A549 (cell line): ENCODE measurements around the gene GPAM. TPM values are rescaled to one million over a fixed set of nuclear protein-coding genes. Genes with fewer than 3 reads are reported as not detected.

Source experiments
- ATAC-seq, 2 experiments: fragments of 200-7000 bp in 1 of 2; fragments of >200 bp in 1 of 2; cut with Nextera tagmentation in 1 of 2; cut with Tn5 transposase in 1 of 2; 3 replicates each; pipeline versions ENCODE4 v1.8.0 to v1.9.1; 2018 to 2020; ENCODE audit warnings: mild to moderate bottlenecking in 1 of 2, moderate library complexity in 1 of 2
- CTCF ChIA-PET: fragments of 300-600 bp; sonication (Branson Sonifier 250); formaldehyde crosslinking; extraction: SDS; loops from one replicate; lab custom pipeline; 2021; ENCODE audit warnings: antibody characterized with exemption, inconsistent platforms; lab: Yijun Ruan, JAX
- POLR2A ChIA-PET: fragments of 350-600 bp; formaldehyde crosslinking; extraction: SDS; loops from one replicate; lab custom pipeline; 2021; ENCODE audit warnings: antibody characterized with exemption, inconsistent platforms; lab: Yijun Ruan, JAX
- DNase-seq, 2 experiments: peaks; one replicate each; pipeline versions ENCODE4 v3.0.0 to v3.0.0-alpha.2; 2011 to 2016; ENCODE audit warnings: low read depth in 1 of 2, low spot score in 1 of 2
- FAIRE-seq: peaks from 2 replicates; lab custom pipeline; 2011; peaks lifted over from hg19 to GRCh38; lab: Jason Lieb, UNC
- H3K27ac ChIP-seq, 2 experiments: fragments of >200 bp; sonication (Bioruptor Twin); formaldehyde crosslinking; 3 replicates each; pipeline ENCODE4 v1.5.1; 2016 to 2017
- H3K4me1 ChIP-seq: fragments of >200 bp; sonication (Bioruptor Twin); formaldehyde crosslinking; 3 replicates; pipeline ENCODE4 v1.6.1; 2016
- H3K4me2 ChIP-seq: fragments of >200 bp; sonication (Bioruptor Twin); formaldehyde crosslinking; 3 replicates; pipeline ENCODE4 v1.6.1; 2016
- H3K4me3 ChIP-seq: fragments of >200 bp; sonication (Bioruptor Twin); formaldehyde crosslinking; 3 replicates; pipeline ENCODE4 v1.5.1; 2016
- H3K9me3 ChIP-seq: fragments of >200 bp; sonication (Bioruptor Twin); formaldehyde crosslinking; 3 replicates; pipeline ENCODE4 v1.6.1; 2016
- CBX2 ChIP-seq: fragments of 200-600 bp; sonication (generic); IDR thresholded peaks from 2 replicates; pipeline ENCODE4 v1.6.1; 2016; ENCODE audit warnings: low read depth, mild to moderate bottlenecking, borderline replicate concordance
- CBX8 ChIP-seq: fragments of 200-600 bp; sonication (generic); IDR thresholded peaks from 2 replicates; pipeline ENCODE4 v1.6.1; 2016
- EHMT2 ChIP-seq: fragments of 200-600 bp; sonication (generic); IDR thresholded peaks from 2 replicates; pipeline ENCODE4 v1.6.1; 2016; ENCODE audit warnings: antibody characterized with exemption, low read depth, mild to moderate bottlenecking, moderate library complexity
- ESRRA ChIP-seq: fragments of 150-350 bp; IDR thresholded peaks from 2 replicates; pipeline ENCODE4 v1.6.1; 2014; ENCODE audit warnings: mild to moderate bottlenecking, low read length, borderline replicate concordance
- FOXS1 ChIP-seq: fragments of 250-450 bp; sonication (Bioruptor Pico); IDR thresholded peaks from 2 replicates; pipeline ENCODE4 v1.5.0; 2020; ENCODE audit warnings: mild to moderate bottlenecking, moderate library complexity
- HES2 ChIP-seq: fragments of >200 bp; sonication (Bioruptor Twin); formaldehyde crosslinking; IDR thresholded peaks from 2 replicates; pipeline ENCODE4 v1.6.1; 2016
- HEYL ChIP-seq: fragments of 250-450 bp; sonication (Bioruptor Pico); IDR thresholded peaks from 2 replicates; pipeline ENCODE4 v1.8.0; 2021; ENCODE audit warnings: mild to moderate bottlenecking, moderate library complexity
- JUNB ChIP-seq: fragments of >200 bp; sonication (Bioruptor Twin); formaldehyde crosslinking; IDR thresholded peaks from 2 replicates; pipeline ENCODE4 v1.6.1; 2016
- MYC ChIP-seq: IDR thresholded peaks from 2 replicates; pipeline ENCODE4 v1.6.1; 2012; ENCODE audit warnings: mild to moderate bottlenecking, inconsistent platforms, low read length, improper control_type of control experiment, borderline replicate concordance
- NR3C1 ChIP-seq: fragments of >200 bp; sonication (Bioruptor Twin); formaldehyde crosslinking; IDR thresholded peaks from 3 replicates; pipeline ENCODE4 v1.6.1; 2017
- POLR2A ChIP-seq: IDR thresholded peaks from 2 replicates; pipeline ENCODE4 v1.6.1; 2012; ENCODE audit warnings: mild to moderate bottlenecking, low read length
- REST ChIP-seq: fragments of 200-600 bp; sonication (generic); IDR thresholded peaks from 2 replicates; pipeline ENCODE4 v1.6.1; 2016; ENCODE audit warnings: antibody characterized with exemption, mild to moderate bottlenecking, moderate library complexity
- RFX5 ChIP-seq: fragments of 450-650 bp; IDR thresholded peaks from 2 replicates; pipeline ENCODE4 v1.7.1; 2014; ENCODE audit warnings: antibody characterized with exemption, mild to moderate bottlenecking, moderate library complexity
- TFCP2L1 ChIP-seq: fragments of 250-450 bp; sonication (Bioruptor Pico); IDR thresholded peaks from 2 replicates; pipeline ENCODE4 v1.5.0; 2021; ENCODE audit warnings: mild to moderate bottlenecking
- ZNF302 ChIP-seq: fragments of 250-450 bp; sonication (Bioruptor Pico); IDR thresholded peaks from 2 replicates; pipeline ENCODE4 v1.9.0; 2021; ENCODE audit warnings: inconsistent platforms, mild to moderate bottlenecking, moderate library complexity
- WGBS: methylation state at CpG from one replicate; pipeline ENCODE4 v1.1.6; 2017; ENCODE audit errors: missing lambda C conversion rate; 5-methylcytosine and 5-hydroxymethylcytosine counted together
- polyA plus RNA-seq, 4 experiments: library from polyadenylated mRNA; depleted of rRNA in 3 of 4; stranded (reverse); fragments of >200 nt; fragmentation: RNase III in 1 of 4; extraction: RNeasy Plus Mini Kit Qiagen cat#74134 plus additional on column Dnase treatment in 1 of 4; gene quantifications; 2 replicates in 3 of 4; 3 replicates in 1 of 4; pipeline ENCODE4 v1.2.3, GENCODE V29; 2011 to 2017
- TF ChIP-seq, protein P1 (sequence below): fragments of 450-650 bp; IDR thresholded peaks from 2 replicates; pipeline ENCODE4 v1.6.1; 2014; ENCODE audit warnings: antibody characterized with exemption
- TF ChIP-seq, protein P2 (sequence below): fragments of 250-450 bp; sonication (Bioruptor Pico); IDR thresholded peaks from 2 replicates; pipeline ENCODE4 v1.5.0; 2021; ENCODE audit warnings: mild to moderate bottlenecking, moderate library complexity, borderline replicate concordance

The GPAM gene
- polyA plus RNA-seq, 2 of the 4 experiments (the other 2 are of a cell fraction), result 5.7 to 13.3 TPM

DNA sequence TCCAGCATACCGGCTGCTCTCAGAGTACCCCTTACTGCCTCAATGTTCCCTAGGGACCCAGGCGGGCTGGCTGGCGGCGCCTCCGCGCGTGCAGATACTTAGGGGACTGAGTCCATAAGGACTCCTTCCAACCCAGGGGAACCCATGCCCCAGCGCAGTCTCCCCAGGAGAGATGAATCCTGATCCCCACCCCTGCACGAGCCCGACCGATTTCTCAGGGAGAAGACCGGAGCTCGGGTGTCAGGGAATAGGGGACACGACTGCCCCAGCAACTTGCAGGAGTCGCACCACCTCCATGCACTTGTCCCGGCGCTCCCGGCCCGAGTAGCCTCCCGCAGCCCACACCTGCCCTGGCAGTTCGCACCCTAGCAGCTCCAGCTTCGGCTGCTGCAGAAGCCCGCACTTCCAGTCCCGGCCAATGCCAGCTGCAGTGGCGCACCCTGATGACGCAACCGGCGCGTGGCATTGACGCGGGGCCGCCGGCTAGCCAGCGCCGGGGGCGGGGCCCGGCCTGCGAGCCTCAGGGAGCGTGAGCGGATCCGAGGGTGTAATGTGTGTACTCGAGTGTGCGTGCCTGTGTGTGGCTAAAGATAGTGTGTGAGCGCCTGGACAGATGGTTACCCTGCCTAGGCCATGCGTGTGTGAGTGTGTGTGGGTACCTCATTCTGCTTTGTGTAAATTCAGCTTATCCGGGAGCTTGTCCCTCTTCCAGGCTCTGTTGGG, at the start of gene GPAM (continued):
- no peak for TF ChIP-seq CBX2
- TF ChIP-seq MYC, result 0 out of 2 replicates have a peak, but pooled peaks have one; percentile 65
- peak; percentile 47; the same call in 1 of the 2 replicates for TF ChIP-seq REST
- no peak for TF ChIP-seq TFCP2L1 (CRISPR knock-in tag)
- no peak for TF ChIP-seq ESRRA
- TF ChIP-seq, protein P1, sequence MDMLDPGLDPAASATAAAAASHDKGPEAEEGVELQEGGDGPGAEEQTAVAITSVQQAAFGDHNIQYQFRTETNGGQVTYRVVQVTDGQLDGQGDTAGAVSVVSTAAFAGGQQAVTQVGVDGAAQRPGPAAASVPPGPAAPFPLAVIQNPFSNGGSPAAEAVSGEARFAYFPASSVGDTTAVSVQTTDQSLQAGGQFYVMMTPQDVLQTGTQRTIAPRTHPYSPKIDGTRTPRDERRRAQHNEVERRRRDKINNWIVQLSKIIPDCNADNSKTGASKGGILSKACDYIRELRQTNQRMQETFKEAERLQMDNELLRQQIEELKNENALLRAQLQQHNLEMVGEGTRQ, result no peak

DNA sequence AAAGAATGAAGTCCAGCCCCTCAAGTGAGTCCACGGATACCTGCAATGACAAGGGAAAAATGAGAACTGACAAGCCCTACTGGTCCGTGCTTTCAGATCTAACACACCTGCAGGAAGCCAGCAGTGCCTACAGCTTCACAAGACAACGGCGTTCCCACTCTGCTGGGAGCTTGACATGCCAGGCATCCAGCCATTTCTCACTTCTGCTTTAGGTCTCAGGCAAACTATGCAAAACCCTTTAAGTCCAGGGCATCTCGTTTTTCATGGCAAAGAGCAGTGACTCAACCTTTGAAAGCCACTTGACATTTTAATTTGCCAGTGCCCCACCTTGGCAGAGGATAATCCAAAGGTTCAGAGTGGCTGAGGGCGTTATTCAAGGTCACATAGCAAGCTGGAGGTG, 49.1 kb upstream of the GPAM start:
- Histone ChIP-seq H3K4me1 (no peaks in the 10 kb centered on the region), H3K4me3 (no peak overlapping the region), H3K27ac (no peak overlapping the region), H3K4me2 (no peak overlapping the region), H3K9me3 (no peaks in the 10 kb centered on the region)
- ATAC-seq (no peak), DNase-seq (no peak), FAIRE-seq (no peak)
- no peak for TF ChIP-seq CBX8
- TF ChIP-seq CBX2, result no peak
- TF ChIP-seq HES2, result no peak
- TF ChIP-seq FOXS1 (CRISPR knock-in tag), result no peak
- TF ChIP-seq, protein P2, sequence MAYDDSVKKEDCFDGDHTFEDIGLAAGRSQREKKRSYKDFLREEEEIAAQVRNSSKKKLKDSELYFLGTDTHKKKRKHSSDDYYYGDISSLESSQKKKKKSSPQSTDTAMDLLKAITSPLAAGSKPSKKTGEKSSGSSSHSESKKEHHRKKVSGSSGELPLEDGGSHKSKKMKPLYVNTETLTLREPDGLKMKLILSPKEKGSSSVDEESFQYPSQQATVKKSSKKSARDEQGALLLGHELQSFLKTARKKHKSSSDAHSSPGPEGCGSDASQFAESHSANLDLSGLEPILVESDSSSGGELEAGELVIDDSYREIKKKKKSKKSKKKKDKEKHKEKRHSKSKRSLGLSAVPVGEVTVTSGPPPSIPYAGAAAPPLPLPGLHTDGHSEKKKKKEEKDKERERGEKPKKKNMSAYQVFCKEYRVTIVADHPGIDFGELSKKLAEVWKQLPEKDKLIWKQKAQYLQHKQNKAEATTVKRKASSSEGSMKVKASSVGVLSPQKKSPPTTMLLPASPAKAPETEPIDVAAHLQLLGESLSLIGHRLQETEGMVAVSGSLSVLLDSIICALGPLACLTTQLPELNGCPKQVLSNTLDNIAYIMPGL (CRISPR knock-in tag), result no peak
- TF ChIP-seq HEYL (CRISPR knock-in tag), result no peak
- no peak for TF ChIP-seq JUNB
- TF ChIP-seq ESRRA, result no peak
- no peak for TF ChIP-seq REST
- no peak for TF ChIP-seq NR3C1
- TF ChIP-seq ZNF302 (CRISPR knock-in tag), result no peak
- TF ChIP-seq POLR2A, result no peak
- TF ChIP-seq RFX5, result no peak
- no peak for TF ChIP-seq EHMT2
- ChIA-PET POLR2A (no interaction called here), CTCF (no interaction called here)
- WGBS, result 10% methylated on average over 6 of the region's 6 CpGs
